ENCODE measurements around the gene GAST.

DNA sequence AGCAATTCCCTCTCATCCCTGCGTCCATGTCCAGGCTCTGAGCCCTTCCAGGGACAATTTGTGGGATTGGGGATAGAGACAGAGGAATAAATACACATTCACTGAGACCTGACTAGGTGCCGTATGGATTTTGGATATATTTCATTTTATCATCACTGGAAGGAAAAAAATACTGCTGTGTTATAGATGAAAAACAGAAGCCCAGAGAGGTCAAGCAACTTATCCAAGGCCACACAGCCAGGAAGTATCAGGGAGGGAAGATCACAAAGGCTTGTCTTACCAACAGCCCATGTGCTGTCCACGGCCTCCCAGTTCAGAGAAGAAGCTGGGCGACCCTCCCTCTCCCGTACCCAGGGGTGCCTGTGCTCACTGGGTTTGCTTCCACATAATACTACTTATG lies 28.4 kb downstream of the GAST start:
- TF ChIP-seq, protein P1, sequence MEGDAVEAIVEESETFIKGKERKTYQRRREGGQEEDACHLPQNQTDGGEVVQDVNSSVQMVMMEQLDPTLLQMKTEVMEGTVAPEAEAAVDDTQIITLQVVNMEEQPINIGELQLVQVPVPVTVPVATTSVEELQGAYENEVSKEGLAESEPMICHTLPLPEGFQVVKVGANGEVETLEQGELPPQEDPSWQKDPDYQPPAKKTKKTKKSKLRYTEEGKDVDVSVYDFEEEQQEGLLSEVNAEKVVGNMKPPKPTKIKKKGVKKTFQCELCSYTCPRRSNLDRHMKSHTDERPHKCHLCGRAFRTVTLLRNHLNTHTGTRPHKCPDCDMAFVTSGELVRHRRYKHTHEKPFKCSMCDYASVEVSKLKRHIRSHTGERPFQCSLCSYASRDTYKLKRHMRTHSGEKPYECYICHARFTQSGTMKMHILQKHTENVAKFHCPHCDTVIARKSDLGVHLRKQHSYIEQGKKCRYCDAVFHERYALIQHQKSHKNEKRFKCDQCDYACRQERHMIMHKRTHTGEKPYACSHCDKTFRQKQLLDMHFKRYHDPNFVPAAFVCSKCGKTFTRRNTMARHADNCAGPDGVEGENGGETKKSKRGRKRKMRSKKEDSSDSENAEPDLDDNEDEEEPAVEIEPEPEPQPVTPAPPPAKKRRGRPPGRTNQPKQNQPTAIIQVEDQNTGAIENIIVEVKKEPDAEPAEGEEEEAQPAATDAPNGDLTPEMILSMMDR (IDR thresholded peaks at IDR 0.05): no peak
- no peak for TF ChIP-seq POLR2A (IDR thresholded peaks at IDR 0.05)

All from ovary (tissue), 3 donors.